Ishikawa (cell line): ENCODE results near the gene YIPF6.

ENCODE experiments used
- CREB1 ChIP-seq: IDR thresholded peaks from 2 replicates; pipeline ENCODE4 v1.6.1; 2012; ENCODE audit warnings: low read depth
- EGR1 ChIP-seq: IDR thresholded peaks from 2 replicates; pipeline ENCODE4 v1.6.1; 2012
- EP300 ChIP-seq: IDR thresholded peaks from 2 replicates; pipeline ENCODE4 v1.6.1; 2012; ENCODE audit warnings: borderline replicate concordance
- FOXM1 ChIP-seq: IDR thresholded peaks from 2 replicates; pipeline ENCODE4 v1.6.1; 2012; ENCODE audit warnings: low read depth, borderline replicate concordance
- RAD21 ChIP-seq: IDR thresholded peaks from 2 replicates; pipeline ENCODE4 v1.6.1; 2012; ENCODE audit warnings: low read depth
- TAF1 ChIP-seq: IDR thresholded peaks from 2 replicates; pipeline ENCODE4 v1.6.1; 2012; ENCODE audit warnings: low read depth, mild to moderate bottlenecking
- TF ChIP-seq, protein P1 (sequence below): IDR thresholded peaks from 2 replicates; pipeline ENCODE4 v1.6.1; 2012; ENCODE audit warnings: low read depth, mild to moderate bottlenecking
- TF ChIP-seq, protein P2 (sequence below): IDR thresholded peaks from 2 replicates; pipeline ENCODE4 v1.6.1; 2012

- TF ChIP-seq, protein P1, sequence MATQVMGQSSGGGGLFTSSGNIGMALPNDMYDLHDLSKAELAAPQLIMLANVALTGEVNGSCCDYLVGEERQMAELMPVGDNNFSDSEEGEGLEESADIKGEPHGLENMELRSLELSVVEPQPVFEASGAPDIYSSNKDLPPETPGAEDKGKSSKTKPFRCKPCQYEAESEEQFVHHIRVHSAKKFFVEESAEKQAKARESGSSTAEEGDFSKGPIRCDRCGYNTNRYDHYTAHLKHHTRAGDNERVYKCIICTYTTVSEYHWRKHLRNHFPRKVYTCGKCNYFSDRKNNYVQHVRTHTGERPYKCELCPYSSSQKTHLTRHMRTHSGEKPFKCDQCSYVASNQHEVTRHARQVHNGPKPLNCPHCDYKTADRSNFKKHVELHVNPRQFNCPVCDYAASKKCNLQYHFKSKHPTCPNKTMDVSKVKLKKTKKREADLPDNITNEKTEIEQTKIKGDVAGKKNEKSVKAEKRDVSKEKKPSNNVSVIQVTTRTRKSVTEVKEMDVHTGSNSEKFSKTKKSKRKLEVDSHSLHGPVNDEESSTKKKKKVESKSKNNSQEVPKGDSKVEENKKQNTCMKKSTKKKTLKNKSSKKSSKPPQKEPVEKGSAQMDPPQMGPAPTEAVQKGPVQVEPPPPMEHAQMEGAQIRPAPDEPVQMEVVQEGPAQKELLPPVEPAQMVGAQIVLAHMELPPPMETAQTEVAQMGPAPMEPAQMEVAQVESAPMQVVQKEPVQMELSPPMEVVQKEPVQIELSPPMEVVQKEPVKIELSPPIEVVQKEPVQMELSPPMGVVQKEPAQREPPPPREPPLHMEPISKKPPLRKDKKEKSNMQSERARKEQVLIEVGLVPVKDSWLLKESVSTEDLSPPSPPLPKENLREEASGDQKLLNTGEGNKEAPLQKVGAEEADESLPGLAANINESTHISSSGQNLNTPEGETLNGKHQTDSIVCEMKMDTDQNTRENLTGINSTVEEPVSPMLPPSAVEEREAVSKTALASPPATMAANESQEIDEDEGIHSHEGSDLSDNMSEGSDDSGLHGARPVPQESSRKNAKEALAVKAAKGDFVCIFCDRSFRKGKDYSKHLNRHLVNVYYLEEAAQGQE, result no peak
- TF ChIP-seq, protein P2, sequence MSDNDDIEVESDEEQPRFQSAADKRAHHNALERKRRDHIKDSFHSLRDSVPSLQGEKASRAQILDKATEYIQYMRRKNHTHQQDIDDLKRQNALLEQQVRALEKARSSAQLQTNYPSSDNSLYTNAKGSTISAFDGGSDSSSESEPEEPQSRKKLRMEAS, result no peak
- no peak for TF ChIP-seq EP300
- no peak for TF ChIP-seq RAD21
- no peak for TF ChIP-seq CREB1
- TF ChIP-seq EGR1, result no peak
- TF ChIP-seq FOXM1, result no peak
- TF ChIP-seq TAF1, result no peak
These were observed 775 bp upstream of the YIPF6 start for GRCh38 chrX:68498044-68498507.
